ENCODE data around the gene NDFIP1.

The NDFIP1 gene

DNA sequence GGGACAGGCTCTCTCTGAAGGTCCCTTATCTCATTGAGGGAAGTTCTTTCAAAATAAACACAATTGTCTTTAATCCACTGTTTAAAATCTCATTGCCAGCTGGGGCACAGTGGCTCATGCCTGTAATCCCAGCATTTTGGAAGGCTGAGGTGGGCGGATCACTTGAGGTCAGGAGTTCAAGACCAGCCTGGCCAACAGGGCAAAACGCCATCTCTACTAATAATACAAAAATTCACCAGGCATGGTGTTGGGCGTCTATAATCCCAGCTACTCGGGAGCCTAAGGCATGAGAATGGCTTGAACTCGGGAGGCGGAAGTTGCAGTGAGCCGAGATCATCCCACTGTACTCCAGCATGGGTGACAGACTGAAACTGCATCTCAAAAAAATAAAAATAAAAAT lies 8.3 kb upstream of the NDFIP1 start:
- Histone ChIP-seq H3K4me3 (ENCODE audit: low read depth, low read length) (no peak overlapping the region), H3K27me3 (ENCODE audit: control insufficient read depth, insufficient read depth, low read length) (no peaks in the 10 kb centered on the region), H3K9ac (no peak overlapping the region), H3K79me2 (no peaks in the 10 kb centered on the region), H3K4me2 (ENCODE audit: low read length) (no peak overlapping the region), H3K27ac (no peak overlapping the region), H3K9me3 (ENCODE audit: control insufficient read depth, low read length) (no peaks in the 10 kb centered on the region), H2AFZ (no peak overlapping the region), H3K36me3 (ENCODE audit: control insufficient read depth, insufficient read depth, low read length) (no peaks in the 10 kb centered on the region), H3K4me1 (peaks cover 12% of the 10 kb centered on the region)
- TF ChIP-seq, protein P1, sequence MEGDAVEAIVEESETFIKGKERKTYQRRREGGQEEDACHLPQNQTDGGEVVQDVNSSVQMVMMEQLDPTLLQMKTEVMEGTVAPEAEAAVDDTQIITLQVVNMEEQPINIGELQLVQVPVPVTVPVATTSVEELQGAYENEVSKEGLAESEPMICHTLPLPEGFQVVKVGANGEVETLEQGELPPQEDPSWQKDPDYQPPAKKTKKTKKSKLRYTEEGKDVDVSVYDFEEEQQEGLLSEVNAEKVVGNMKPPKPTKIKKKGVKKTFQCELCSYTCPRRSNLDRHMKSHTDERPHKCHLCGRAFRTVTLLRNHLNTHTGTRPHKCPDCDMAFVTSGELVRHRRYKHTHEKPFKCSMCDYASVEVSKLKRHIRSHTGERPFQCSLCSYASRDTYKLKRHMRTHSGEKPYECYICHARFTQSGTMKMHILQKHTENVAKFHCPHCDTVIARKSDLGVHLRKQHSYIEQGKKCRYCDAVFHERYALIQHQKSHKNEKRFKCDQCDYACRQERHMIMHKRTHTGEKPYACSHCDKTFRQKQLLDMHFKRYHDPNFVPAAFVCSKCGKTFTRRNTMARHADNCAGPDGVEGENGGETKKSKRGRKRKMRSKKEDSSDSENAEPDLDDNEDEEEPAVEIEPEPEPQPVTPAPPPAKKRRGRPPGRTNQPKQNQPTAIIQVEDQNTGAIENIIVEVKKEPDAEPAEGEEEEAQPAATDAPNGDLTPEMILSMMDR (IDR thresholded peaks at IDR 0.05) = no peak

- peaks cover under 1% of the 10 kb centered on the region for H3K4me1 ChIP-seq
- no peaks in the 10 kb centered on the region for H3K79me2 ChIP-seq
- H3K4me2 ChIP-seq (ENCODE audit: low read length) = no peak overlapping the region
- no peaks in the 10 kb centered on the region for H3K36me3 ChIP-seq (ENCODE audit: control insufficient read depth, insufficient read depth, low read length)
- no peak overlapping the region for H3K27ac ChIP-seq
- no peak overlapping the region for H3K9ac ChIP-seq
- no peak overlapping the region for H3K4me3 ChIP-seq (ENCODE audit: low read depth, low read length)
- TF ChIP-seq, protein P1 (IDR thresholded peaks at IDR 0.05) = no peak
- no peak overlapping the region for H2AFZ ChIP-seq
- no peaks in the 10 kb centered on the region for H3K27me3 ChIP-seq (ENCODE audit: control insufficient read depth, insufficient read depth, low read length)
- no peaks in the 10 kb centered on the region for H3K9me3 ChIP-seq (ENCODE audit: control insufficient read depth, low read length)
Observed at GRCh38 chr5:142102980-142103740, 5.4 kb upstream of the NDFIP1 start.

DNA sequence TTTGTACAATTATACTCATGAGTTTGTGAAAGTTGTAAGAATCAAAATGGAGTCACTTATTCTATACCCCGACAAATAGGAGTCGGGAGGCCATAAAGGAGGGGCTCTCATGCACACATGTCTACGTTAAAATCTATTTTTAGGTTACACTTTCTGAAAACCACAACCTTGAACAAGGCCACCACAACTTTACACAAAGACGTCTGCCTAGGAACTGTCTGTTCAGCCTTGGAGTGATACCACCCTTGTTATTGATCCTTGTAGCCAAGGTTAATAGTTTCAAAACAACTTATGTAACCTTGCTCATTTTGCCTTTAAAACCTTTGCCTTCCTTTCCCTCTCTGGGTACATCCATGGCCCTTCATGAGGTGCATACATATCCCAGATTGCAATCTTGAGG lies 4.1 kb upstream of the NDFIP1 start:
- Histone ChIP-seq H3K36me3 (ENCODE audit: control insufficient read depth, insufficient read depth, low read length) (no peaks in the 10 kb centered on the region), H3K27me3 (ENCODE audit: control insufficient read depth, insufficient read depth, low read length) (no peaks in the 10 kb centered on the region), H3K4me3 (ENCODE audit: low read depth, low read length) (no peak overlapping the region), H3K9ac (no peak overlapping the region), H3K27ac (no peak overlapping the region), H3K9me3 (ENCODE audit: control insufficient read depth, low read length) (no peaks in the 10 kb centered on the region), H3K4me2 (ENCODE audit: low read length) (no peak overlapping the region), H3K79me2 (no peaks in the 10 kb centered on the region), H3K4me1 (peaks cover 2% of the 10 kb centered on the region), H2AFZ (no peak overlapping the region)
- TF ChIP-seq, protein P1 (IDR thresholded peaks at IDR 0.05) = no peak

DNA sequence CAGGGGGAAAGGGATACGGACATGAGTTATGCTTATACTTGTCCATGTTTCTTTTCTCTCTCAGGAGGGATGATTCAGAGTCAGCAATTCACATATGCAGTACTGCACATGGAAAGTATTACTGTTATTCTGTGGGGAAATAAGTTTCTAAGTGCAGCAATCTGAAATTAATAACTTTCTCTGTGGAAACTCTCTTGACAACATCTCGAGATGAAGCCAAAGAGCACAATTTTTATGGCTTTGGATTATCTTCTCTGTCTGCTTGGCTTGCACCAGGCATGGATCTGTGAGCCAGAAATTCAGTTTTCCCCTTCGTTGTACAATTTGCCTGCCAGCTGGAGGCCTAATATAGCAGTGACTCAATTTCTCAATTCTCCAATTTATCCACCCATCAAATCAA lies 2.5 kb upstream of the NDFIP1 start:
- Histone ChIP-seq H3K27me3 (ENCODE audit: control insufficient read depth, insufficient read depth, low read length) (no peaks in the 10 kb centered on the region), H3K4me3 (ENCODE audit: low read depth, low read length) (no peak overlapping the region), H2AFZ (no peak overlapping the region), H3K79me2 (peaks cover 11% of the 10 kb centered on the region), H3K4me2 (ENCODE audit: low read length) (no peak overlapping the region), H3K9ac (no peak overlapping the region), H3K36me3 (ENCODE audit: control insufficient read depth, insufficient read depth, low read length) (no peaks in the 10 kb centered on the region), H3K4me1 (peaks cover 10% of the 10 kb centered on the region), H3K27ac (no peak overlapping the region), H3K9me3 (ENCODE audit: control insufficient read depth, low read length) (no peaks in the 10 kb centered on the region)
- TF ChIP-seq, protein P1 (IDR thresholded peaks at IDR 0.05) = no peak
